ENCODE measurements around the gene FOSB. TPM values are rescaled to one million over a fixed set of nuclear protein-coding genes. Genes with fewer than 3 reads are reported as not detected.

Gene FOSB
- total and polyA plus RNA-seq, 11 donors, result 0.23 to 107 (median 1.1) TPM

DNA sequence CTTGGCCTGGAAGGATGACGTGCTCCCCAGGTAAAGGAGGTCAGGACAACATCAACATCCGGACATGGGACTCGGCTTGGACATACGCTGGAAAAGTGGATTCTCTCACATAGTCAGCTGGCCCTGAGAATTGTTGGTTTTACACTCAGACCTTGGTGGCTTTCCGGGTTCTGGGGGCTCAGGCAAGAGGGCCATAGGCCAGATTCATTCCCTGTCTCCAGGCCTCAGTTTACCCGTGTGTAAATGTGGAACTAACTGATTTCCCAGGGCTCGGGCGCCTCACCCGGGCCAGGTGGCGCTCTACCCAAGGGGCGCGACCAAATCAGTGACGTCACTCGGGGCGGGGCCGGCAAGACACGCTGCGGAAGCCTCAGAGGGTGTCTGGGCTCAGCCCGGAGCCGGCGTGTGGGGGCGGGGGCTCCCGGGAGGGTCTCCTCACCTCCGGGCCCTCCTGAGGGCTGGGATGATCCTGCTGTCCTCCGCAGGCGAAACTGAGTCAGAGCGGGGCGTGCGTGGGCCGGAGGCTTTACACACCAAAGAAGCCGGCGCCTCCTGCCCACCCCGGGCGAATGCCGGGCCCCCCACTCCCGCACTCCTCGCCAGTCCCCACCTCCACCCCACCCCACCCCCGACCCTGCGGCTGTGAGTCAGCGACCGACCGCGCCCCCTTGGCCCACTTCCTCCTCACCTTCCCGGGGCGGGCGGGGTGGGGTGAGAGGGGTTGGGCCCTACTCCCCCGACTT is 38.6 kb downstream of the FOSB start:
- H3K4me1 ChIP-seq, result peaks cover 0 to 50% (median 19%) of the 10 kb centered on the region in 12 donors
- H3K9me3 ChIP-seq, result no peaks in the 10 kb centered on the region
- peak; percentile 95 to 98 (median 97) for DNase-seq
- H3K27me3 ChIP-seq, result no peaks in the 10 kb centered on the region
- H3K4me3 ChIP-seq, result peak overlapping the region; percentile 78 to 100 (median 96)
- peak; percentile 65 to 78 for TF ChIP-seq POLR2A (IDR thresholded peaks at IDR 0.05)
- TF ChIP-seq, protein P1, sequence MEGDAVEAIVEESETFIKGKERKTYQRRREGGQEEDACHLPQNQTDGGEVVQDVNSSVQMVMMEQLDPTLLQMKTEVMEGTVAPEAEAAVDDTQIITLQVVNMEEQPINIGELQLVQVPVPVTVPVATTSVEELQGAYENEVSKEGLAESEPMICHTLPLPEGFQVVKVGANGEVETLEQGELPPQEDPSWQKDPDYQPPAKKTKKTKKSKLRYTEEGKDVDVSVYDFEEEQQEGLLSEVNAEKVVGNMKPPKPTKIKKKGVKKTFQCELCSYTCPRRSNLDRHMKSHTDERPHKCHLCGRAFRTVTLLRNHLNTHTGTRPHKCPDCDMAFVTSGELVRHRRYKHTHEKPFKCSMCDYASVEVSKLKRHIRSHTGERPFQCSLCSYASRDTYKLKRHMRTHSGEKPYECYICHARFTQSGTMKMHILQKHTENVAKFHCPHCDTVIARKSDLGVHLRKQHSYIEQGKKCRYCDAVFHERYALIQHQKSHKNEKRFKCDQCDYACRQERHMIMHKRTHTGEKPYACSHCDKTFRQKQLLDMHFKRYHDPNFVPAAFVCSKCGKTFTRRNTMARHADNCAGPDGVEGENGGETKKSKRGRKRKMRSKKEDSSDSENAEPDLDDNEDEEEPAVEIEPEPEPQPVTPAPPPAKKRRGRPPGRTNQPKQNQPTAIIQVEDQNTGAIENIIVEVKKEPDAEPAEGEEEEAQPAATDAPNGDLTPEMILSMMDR (IDR thresholded peaks at IDR 0.05), result peak in 11 of 12 donors; percentile 17 to 75 (median 50)
- intact Hi-C loops (cut with DNase I), result loop anchor here in 3 of 10 donors (5.0 kb wide), 3 partner anchors 76 to 186 kb away; partner anchors contain the start of genes OPA3 (in 2 of the 3), QPCTL (in 1 of the 3) and SNRPD2 (in 1 of the 3)
- WGBS, 4 donors, result 1 to 6% (median 2%) methylated on average over 9 to 47 of the region's 47 CpGs
- peaks cover 0 to 13% (median 0%) of the 10 kb centered on the region in 9 donors for H3K36me3 ChIP-seq
- ATAC-seq, result peak; percentile 71 to 86 (median 82)
- peak overlapping the region; percentile 84 to 99 (median 96) for H3K27ac ChIP-seq

DNA sequence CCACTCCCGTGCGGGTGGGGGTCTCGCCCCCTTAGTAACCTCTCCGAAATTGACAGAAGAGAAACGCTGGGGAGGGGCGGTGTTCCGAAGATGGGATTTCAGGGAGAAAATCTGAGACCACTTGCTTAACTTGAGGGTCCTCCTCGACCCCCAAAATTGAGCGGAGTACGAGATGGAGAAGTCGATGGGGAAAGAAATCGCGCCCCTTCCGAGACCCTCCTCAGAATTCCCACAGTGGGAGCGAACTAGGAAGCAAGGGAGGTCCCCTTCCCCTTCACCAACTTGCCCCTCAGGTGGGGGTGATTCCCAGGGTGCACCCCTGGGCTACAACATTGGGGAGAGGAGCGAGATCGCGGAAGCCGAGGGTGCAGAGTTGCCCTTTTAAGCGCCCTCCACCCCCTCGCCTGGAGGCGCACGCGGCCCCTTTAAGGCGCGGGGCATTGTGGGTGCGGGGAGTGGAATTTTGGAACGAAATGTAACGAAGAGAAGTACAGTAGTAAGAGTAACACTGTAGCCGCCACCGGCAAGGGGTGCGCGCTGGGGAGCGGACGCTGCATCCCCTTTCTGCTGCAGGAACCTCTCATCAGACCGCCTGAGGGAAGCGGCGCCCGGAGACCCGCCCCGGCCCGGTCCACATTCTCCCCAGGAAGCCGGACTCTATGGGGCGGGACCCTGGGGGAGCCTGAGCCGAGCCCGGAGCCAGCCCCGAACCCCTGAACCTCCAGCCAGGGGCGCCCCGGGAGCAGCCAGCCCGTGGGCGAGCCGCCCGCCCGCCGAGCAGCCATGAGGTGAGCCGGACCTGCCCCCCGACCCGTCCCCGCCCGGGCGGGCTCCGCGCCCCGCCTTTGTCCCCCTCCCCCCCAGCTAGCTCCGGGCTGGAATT is 39.4 kb downstream of the FOSB start, which contains the start of gene VASP:
Gene VASP (plus strand): TSS at position 491 of the 883 bp plus-strand sequence. CDS start 293 bp downstream, at position 784.
- H3K4me3 ChIP-seq, result peak within 1 kb of the TSS; percentile 78 to 100 (median 96)
- H3K9me3 ChIP-seq, result no peaks in the 10 kb centered on the region
- peak; percentile 38 to 95 for TF ChIP-seq POLR2A (IDR thresholded peaks at IDR 0.05)
- TF ChIP-seq, protein P1 (IDR thresholded peaks at IDR 0.05), result no peak
- ATAC-seq (peak; percentile 79 to 84 (median 81)), DNase-seq (peak; percentile 89 to 93 (median 90))
- no peaks in the 10 kb centered on the region for H3K27me3 ChIP-seq
- H3K36me3 ChIP-seq, result peaks cover 0 to 15% (median 0%) of the 10 kb centered on the region in 9 donors
- peak within 1 kb of the TSS; percentile 84 to 99 (median 96) for H3K27ac ChIP-seq
- 0 to 1% (median 1%) methylated on average over 34 to 65 of the region's 65 CpGs for WGBS, 4 donors
- intact Hi-C loops (cut with DNase I), result loop anchor here in 3 of 10 donors (5.0 kb wide), 3 partner anchors 75 to 185 kb away; partner anchors contain the start of genes OPA3 (in 2 of the 3), QPCTL (in 1 of the 3) and SNRPD2 (in 1 of the 3)
- peaks cover 0 to 53% (median 23%) of the 10 kb centered on the region in 12 donors for H3K4me1 ChIP-seq

DNA sequence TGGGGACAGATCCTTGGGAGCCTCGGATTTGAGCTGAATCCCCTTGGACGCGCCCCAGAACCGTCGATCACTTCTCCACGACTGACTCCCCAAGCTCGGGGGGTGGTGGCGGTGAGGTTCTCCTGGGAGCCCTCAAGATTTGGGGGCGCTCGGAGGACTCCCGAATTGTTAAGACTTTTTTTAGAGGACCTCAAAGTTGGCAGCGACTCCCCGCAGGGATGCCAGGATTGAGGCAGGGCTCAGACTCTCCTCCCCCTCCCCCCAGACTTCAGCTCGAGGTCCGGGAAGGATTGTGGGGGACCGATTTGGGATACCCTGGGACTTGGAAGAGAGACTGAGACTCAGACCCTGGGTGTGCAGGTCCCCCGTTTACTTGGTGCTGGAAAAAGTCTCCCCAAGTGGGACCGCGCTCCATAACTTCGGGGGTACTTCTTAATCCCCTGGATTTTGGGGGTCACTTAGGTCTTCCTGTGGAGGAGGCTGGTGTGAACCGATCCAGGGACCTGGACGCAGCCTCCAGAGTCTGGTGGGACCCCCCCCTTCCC is 40.1 kb downstream of the FOSB start:
- no peak for ATAC-seq
- H3K9me3 ChIP-seq, result no peaks in the 10 kb centered on the region
- TF ChIP-seq POLR2A (IDR thresholded peaks at IDR 0.05), result no peak
- TF ChIP-seq, protein P1 (IDR thresholded peaks at IDR 0.05), result no peak
- peaks cover 0 to 53% (median 23%) of the 10 kb centered on the region in 12 donors for H3K4me1 ChIP-seq
- H3K36me3 ChIP-seq, result peaks cover 0 to 18% (median 0%) of the 10 kb centered on the region in 9 donors
- intact Hi-C loops (cut with DNase I), result loop anchor here in 3 of 10 donors (5.0 kb wide), 3 partner anchors 74 to 184 kb away; partner anchors contain the start of genes OPA3 (in 2 of the 3), QPCTL (in 1 of the 3) and SNRPD2 (in 1 of the 3)
- no peaks in the 10 kb centered on the region for H3K27me3 ChIP-seq
- peak overlapping the region; percentile 84 to 99 (median 96) for H3K27ac ChIP-seq
- peak in 1 of 5 donors; percentile 50 for DNase-seq
- H3K4me3 ChIP-seq, result peak overlapping the region; percentile 78 to 100 (median 96)
- WGBS, 4 donors, result 0% methylated on average over 12 to 22 of the region's 22 CpGs
